ENCODE data around the gene GSG1.

DNA sequence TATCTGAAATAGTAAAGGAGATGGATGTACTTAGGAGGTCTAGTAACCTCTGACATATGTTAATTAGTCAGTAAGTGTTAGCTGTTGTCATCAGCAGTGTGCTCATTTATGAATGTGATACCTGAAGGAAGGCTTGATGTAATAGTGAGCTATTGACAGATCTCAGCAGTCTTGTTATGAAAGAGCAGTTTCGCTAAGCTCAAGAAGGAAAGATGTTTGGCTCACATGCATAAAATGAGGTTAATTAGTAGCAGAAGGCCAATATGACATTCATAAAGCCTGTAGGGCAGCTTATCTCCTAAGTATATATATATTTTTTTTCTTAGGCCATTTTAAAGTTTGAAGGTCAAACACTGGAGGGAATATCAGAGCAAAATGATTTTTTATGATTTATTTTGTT, 56.5 kb downstream of the GSG1 start:
- no peak for TF ChIP-seq EZH2 (IDR thresholded peaks at IDR 0.05)
- no peak for TF ChIP-seq POLR2AphosphoS5 (IDR thresholded peaks at IDR 0.05; ENCODE audit: borderline replicate concordance, low read depth, low read length)
